ENCODE measurements around the gene PRKCA.
"Not testable (repeated sequence)": the region's sequence is repeated elsewhere in the genome, so short reads cannot be mapped to it uniquely, and the experiment has no call there.

PRKCA gene

GRCh38 chr17:66461343-66461995, 159.1 kb downstream of the PRKCA start:
- DNase-seq (ENCODE audit: low spot score), result no peak

- no peak for DNase-seq (ENCODE audit: low spot score)
These were observed 159.6 kb downstream of the PRKCA start for GRCh38 chr17:66462010-66462409.

- DNase-seq (ENCODE audit: low spot score), result no peak
These were observed 162.5 kb downstream of the PRKCA start for GRCh38 chr17:66464921-66465320.

GRCh38 chr17:66465701-66466100, 163.3 kb downstream of the PRKCA start:
- DNase-seq (ENCODE audit: low spot score), result no peak

- DNase-seq (ENCODE audit: low spot score), result no peak
These were observed 163.8 kb downstream of the PRKCA start for GRCh38 chr17:66466106-66466820.

GRCh38 chr17:66466840-66467367, 164.5 kb downstream of the PRKCA start:
- no peak for DNase-seq (ENCODE audit: low spot score)

- no peak for DNase-seq (ENCODE audit: low spot score)
These were observed 165.4 kb downstream of the PRKCA start for GRCh38 chr17:66467766-66468165.

GRCh38 chr17:66468241-66469087, 166.1 kb downstream of the PRKCA start:
- DNase-seq (ENCODE audit: low spot score), result no peak

- no peak for DNase-seq (ENCODE audit: low spot score)
These were observed 166.7 kb downstream of the PRKCA start for GRCh38 chr17:66469088-66469442.

GRCh38 chr17:66469461-66469860, 167.0 kb downstream of the PRKCA start:
- DNase-seq (ENCODE audit: low spot score), result no peak

GRCh38 chr17:66469890-66470289, 167.5 kb downstream of the PRKCA start:
- no peak for DNase-seq (ENCODE audit: low spot score)

GRCh38 chr17:66472123-66472522, 169.7 kb downstream of the PRKCA start:
- DNase-seq (ENCODE audit: low spot score), result no peak

- no peak for DNase-seq (ENCODE audit: low spot score)
These were observed 171.8 kb downstream of the PRKCA start for GRCh38 chr17:66474258-66474657.

GRCh38 chr17:66474806-66475497, 172.5 kb downstream of the PRKCA start:
- DNase-seq (ENCODE audit: low spot score), result no peak

GRCh38 chr17:66476014-66476413, 173.6 kb downstream of the PRKCA start:
- no peak for DNase-seq (ENCODE audit: low spot score)

GRCh38 chr17:66477615-66478283, 175.3 kb downstream of the PRKCA start:
- no peak for DNase-seq (ENCODE audit: low spot score)

GRCh38 chr17:66479230-66479889, 176.9 kb downstream of the PRKCA start:
- DNase-seq (ENCODE audit: low spot score), result not testable (repeated sequence)

GRCh38 chr17:66480243-66480642, 177.8 kb downstream of the PRKCA start:
- DNase-seq (ENCODE audit: low spot score), result no peak

GRCh38 chr17:66480802-66481201, 178.4 kb downstream of the PRKCA start:
- DNase-seq (ENCODE audit: low spot score), result no peak

GRCh38 chr17:66481271-66481670, 178.9 kb downstream of the PRKCA start:
- DNase-seq (ENCODE audit: low spot score), result no peak

- no peak for DNase-seq (ENCODE audit: low spot score)
These were observed 181.5 kb downstream of the PRKCA start for GRCh38 chr17:66483906-66484305.
